IPS-18c (cell line): ENCODE results near the gene UHRF2.
"Not testable (repeated sequence)": the region's sequence is repeated elsewhere in the genome, so short reads cannot be mapped to it uniquely, and the experiment has no call there.

Source experiments
- H3K4me3 ChIP-seq: 2 replicates; pipeline ENCODE4 v1.7.0; 2013; ENCODE audit warnings: low read depth, mild to moderate bottlenecking, low read length, moderate library complexity; ENCODE audit not compliant: insufficient read depth
- H3K9me3 ChIP-seq: one replicate; pipeline ENCODE4 v1.6.1; 2013; ENCODE audit warnings: mild to moderate bottlenecking, low read length, moderate library complexity; ENCODE audit not compliant: control insufficient read depth, insufficient read depth

UHRF2 gene

DNA sequence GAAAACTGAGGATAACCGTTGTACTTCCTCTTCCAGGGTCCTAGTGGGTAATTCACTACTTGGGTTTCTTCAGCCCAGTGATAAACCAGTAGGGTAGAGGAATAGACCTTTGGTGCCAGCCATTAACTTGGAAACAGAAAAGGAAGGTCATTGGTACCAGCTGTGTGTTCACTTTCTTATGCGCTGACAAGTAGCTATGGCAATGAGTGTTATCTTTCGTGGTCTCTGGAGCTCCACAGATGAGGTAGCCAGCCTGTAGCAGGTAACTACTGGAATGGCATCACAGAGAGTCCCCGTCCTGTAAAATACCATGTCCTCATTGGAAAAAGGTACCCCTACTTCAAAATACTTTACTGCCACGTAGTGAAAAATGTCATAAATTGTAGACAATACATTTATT is 2.3 kb downstream of the UHRF2 start:
- H3K4me3 ChIP-seq: no peak overlapping the region; the same call in 1 of the 2 replicates

DNA sequence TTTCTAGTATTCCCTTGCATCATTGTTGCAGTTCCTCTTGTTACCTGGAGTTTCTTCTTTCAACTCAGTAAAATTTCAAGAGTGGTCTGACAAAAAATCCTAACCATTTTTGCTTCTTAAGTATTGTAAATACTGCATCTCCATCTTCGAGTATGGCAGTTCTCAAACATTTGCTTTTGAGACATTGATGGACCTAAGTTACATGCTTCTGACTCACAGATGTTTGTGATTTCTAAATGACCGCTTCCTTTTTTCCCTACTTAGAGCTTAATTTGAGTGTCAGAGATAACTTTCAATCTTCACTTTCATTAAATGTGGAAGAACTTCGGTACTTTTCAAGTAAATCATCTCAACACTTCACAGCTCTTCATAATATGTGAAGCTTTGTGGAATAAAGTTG is 4.2 kb downstream of the UHRF2 start:
- Histone ChIP-seq H3K4me3 (no peak overlapping the region), H3K9me3 (no peaks in the 10 kb centered on the region)

More for the DNA sequence above, 2.3 kb downstream of the UHRF2 start:
- no peaks in the 10 kb centered on the region for H3K9me3 ChIP-seq

DNA sequence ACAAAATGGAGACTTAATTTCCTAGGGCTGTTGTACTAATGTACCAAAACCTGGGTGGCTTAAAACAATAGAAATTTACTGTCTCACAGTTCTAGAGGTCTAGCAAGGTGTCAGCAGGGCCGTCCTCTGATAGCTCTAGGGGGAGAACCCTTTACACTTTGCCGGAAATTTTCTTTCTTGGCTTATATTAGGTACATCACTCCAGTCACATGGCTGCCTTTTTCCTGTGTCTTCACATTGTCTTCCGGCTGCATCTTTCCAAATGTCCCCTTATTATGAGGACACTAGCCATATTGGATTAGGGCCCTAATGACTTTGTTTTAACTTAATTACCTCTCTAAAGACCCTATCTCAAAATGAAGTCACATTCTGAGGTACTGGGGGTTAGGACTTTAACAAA is 5.8 kb downstream of the UHRF2 start:
- H3K4me3 ChIP-seq: no peak overlapping the region
- H3K9me3 ChIP-seq: no peaks in the 10 kb centered on the region

DNA sequence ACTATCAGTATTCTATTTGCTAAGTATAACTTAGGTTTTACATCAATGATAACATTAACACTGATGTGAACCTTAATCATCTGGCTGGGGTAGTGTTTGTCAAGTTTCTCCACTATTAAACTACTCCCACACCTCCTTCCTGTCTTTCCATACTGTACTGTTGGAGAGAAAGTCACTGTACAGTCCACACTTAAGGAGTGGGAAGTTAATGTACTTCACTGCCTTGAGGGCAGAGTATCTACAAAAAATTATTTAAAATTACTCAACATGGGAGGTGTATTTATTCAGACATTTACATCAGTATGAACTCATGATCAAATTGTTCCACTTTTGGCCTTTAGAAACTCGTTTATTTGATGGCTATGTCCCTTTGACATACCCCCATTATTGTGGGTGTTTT is 11.9 kb downstream of the UHRF2 start:
- no peaks in the 10 kb centered on the region for H3K9me3 ChIP-seq
- no peak overlapping the region for H3K4me3 ChIP-seq

DNA sequence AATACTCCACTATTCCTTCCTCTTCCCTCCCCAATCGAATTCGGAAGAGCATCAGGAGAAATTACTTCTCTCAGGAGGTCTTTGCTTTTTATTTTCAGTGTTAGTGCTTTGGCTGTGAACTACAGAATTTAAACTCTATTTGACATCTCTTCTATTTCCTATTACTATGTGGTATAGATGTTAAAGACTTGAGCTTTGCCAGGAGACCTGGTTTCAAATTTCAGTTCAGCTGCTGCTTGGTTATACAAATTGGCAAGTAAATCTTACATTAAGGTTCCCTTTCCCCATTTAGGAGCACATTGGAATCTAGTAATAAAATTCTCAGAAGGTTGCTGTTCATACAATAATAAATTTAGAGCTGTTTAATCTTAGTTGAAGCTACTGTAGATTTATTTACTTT is 13.1 kb downstream of the UHRF2 start:
- H3K9me3 ChIP-seq: no peaks in the 10 kb centered on the region
- H3K4me3 ChIP-seq: no peak overlapping the region

DNA sequence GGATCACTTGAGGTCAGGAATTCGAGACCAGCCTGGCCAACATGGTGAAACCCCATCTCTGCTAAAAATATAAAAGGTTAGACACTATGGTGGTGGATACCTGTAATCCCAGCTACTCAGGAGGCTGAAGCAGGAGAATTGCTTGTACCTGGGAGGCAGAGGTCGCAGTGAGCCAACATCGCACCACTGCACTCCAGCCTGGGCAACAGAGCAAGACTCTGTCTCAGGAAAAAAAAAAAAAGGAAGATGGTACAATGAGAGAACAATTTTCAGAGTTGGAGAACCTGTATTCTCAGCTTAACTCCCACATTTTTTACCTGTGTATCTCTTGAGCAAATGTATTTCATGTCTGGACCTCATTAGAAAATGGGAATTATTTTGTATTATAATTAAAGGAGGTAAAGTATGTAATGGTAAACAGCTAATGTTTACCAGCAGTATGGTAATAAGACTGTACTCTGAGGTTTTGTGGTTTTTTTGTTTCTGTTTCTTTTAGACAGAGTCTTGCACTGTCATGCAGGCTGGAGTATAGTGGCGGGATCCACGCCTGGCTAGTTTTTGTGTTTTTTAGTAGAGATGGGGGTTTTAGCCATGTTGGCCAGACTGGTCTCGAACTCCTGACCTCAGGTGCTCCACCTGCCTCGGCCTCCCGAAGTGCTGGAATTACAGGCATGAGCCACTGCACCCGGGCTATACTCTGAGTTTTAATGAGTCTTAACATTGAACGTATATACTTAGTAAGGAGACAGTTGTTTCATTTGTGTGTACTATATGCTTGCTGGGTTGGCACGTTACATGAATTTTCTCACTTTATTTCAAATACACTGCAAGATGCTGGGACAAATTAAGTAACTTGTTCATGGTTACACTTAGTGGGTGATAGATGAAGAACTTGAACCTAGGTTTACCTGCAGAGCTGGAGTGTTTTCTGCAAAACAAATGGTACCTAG is 16.2 kb downstream of the UHRF2 start:
- H3K9me3 ChIP-seq: no peaks in the 10 kb centered on the region
- no peak overlapping the region for H3K4me3 ChIP-seq

DNA sequence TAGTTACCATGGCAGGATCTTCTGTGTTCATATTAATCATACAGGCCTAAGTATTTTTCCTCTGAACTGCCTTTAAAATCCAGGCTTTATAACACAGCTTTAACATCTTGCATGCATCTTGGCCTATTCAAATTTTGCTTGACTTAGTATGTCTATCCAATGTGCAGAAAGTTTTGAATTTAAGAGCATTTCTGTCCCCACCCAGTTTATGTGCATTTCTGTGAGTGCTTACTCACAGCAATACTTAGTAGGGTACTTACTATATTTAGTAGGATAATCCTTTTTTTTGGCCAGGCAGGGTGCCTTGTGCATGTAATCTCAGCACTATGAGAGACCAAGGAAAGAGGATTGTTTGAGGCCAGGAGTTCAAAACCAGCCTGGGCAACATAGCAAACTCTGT is 18.0 kb downstream of the UHRF2 start:
- Histone ChIP-seq H3K4me3 (no peak overlapping the region), H3K9me3 (no peaks in the 10 kb centered on the region)

DNA sequence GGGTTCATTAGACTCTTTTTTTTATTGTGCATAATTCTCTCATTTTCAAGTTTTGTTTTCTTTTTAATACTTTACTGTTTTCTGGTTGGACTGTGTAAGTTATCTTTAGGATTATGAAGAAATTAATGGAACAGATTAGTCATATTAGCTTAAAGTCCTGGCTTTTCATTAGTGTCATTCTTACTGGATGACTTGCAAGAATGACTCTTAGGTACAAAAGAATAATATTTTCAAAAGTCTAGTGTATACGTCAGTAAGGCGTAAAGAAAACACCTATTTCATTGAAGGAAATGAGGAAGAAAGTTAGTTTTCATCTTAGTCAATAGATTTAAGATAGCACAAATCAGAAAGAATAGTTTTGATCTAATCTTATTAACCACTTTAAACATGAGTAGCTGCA is 20.4 kb downstream of the UHRF2 start:
- no peak overlapping the region for H3K4me3 ChIP-seq
- H3K9me3 ChIP-seq: no peaks in the 10 kb centered on the region

DNA sequence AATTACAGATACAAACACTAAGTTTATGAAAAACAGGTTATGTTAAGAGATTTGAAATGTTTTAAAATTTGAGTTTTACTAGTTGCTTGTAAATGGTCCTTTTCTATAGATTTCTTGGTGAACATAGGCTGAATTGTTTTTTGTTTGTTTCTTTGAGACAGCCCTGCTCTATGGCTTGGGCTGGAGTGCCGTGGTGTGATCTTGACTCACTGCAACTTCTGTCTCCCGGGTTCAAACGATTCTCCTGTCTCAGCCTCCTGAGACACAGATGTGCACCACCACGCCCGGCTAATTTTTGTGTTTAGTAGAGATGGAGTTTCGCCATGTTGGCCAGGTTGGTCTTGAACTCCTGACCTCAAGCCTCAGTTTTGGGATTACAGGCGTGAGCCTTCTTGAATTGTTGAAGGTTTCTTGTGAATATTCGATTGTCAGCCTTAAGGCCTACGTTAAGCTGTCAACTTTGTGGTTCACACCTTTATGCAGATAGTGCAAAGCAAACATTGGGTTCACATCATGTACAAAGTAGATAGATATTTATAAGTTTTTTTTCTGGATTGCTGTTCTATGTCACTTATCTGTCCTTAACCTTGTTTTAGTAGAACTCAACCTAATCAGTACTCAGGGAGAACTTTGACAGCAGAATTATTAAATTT is 26.2 kb downstream of the UHRF2 start:
- no peak overlapping the region for H3K4me3 ChIP-seq
- H3K9me3 ChIP-seq: no peaks in the 10 kb centered on the region

DNA sequence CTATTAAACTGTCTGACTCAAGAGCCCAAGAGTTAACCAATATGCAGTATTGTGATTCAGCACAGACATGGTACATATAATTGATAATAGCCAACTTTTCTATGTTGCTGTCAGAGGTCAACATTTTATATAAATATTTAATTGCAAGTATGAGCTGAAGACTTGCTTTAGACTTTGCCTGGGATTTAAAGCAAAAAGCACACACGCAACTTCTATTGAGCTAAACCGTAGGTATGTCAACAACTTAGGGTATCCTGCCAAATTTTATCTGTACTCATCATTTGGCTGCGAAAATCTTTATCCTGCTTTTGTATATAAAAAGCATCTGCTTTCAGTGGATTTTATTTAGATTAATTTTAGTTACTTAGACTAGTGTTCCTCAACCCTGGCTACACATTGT is 27.4 kb downstream of the UHRF2 start:
- Histone ChIP-seq H3K9me3 (no peaks in the 10 kb centered on the region), H3K4me3 (no peak overlapping the region)

DNA sequence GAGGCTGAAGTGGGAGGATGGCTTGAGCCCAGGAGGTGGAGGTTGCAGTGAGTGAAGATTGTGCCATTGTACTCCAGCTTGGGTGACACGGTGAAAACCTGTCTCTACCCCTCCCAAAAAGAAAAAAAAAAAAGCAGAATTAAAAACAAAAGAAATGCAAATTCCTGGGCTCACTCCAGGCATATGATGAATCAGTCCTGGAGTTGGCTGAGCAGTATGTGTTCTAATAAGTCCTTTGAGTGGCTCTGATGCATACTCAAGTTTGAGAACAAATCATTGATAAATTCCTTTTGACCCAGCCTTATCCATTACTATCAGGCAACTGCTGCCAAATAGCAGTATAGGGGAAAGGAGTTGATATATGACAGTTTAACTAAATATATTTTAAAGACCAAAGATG is 28.3 kb downstream of the UHRF2 start:
- no peak overlapping the region for H3K4me3 ChIP-seq
- H3K9me3 ChIP-seq: no peaks in the 10 kb centered on the region

DNA sequence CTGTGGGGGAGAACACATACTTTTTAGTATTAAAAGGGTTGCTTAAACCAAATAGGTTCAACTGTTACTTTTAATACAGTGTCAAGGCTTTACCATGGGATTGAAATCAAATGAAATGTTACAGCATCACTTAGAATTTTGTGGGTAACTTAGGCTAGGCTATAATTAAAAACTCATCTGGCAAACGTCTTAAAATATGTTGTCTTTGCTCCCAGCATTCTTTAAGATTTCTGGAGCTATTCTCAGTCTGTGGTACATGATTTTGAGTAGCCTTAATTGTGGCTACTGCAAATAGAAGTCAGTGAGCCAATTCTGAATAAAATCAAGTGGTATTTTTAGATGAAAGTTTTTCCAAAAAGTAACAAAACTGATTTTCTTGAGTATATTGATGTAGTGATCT is 30.7 kb downstream of the UHRF2 start:
- H3K4me3 ChIP-seq: no peak overlapping the region
- no peaks in the 10 kb centered on the region for H3K9me3 ChIP-seq

DNA sequence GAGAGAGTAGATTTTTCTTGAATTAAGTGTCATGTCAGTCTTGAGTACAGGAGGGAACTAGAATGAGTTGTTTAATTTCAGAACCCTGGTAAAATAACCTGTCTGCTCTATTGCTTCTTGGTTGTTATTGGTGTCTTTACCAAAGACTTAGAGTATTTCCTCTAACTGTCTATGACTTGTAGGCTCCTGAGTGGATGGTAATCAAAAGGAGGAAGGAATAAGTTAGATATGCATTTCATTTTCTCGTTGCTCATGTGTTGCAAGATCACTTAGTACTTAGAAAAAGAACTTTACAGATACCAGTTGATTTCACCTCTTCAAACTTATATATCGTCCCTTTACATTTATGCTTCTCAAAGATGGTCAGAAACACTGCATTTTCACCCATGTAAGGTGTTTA is 31.1 kb downstream of the UHRF2 start:
- Histone ChIP-seq H3K4me3 (no peak overlapping the region), H3K9me3 (no peaks in the 10 kb centered on the region)

DNA sequence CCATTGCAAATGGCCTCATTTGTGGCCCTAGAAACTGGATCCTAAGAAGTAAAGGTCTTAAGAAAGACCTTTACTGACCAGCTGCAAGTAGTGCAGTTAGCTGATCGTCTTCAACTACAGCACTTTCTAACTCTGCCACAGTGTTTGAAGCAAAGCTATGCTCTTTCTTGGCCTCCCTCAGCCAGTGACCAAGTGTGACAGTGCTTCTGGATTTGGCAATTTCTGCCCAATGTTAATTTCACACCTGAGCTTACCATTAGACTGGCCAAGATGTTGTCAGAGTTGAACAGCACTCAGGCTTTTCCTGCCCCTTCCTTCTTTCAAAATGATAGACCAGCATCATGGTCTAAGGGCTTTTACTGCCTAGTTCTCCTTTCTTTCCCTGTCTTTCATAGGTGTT is 36.1 kb downstream of the UHRF2 start:
- Histone ChIP-seq H3K4me3 (no peak overlapping the region), H3K9me3 (no peaks in the 10 kb centered on the region)

DNA sequence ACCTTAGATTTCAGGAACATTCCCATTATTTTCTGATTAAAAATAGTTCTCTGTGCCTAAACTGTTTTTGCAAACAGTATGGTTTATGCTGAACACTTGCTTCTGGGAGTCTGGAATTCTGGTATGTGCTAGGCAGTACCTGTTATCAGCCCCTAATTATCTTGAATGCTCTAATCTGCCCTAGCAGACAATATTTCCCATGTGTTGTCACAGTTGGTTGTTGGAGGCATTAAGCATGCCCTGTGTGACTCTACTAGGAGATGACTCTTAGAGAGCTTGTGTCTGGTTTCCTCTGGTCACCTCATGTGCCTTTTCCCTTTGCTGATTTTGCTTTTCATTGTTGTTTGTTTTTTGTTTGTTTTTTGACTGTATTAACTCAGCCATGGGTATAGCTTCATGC is 36.6 kb downstream of the UHRF2 start:
- Histone ChIP-seq H3K4me3 (no peak overlapping the region), H3K9me3 (no peaks in the 10 kb centered on the region)

DNA sequence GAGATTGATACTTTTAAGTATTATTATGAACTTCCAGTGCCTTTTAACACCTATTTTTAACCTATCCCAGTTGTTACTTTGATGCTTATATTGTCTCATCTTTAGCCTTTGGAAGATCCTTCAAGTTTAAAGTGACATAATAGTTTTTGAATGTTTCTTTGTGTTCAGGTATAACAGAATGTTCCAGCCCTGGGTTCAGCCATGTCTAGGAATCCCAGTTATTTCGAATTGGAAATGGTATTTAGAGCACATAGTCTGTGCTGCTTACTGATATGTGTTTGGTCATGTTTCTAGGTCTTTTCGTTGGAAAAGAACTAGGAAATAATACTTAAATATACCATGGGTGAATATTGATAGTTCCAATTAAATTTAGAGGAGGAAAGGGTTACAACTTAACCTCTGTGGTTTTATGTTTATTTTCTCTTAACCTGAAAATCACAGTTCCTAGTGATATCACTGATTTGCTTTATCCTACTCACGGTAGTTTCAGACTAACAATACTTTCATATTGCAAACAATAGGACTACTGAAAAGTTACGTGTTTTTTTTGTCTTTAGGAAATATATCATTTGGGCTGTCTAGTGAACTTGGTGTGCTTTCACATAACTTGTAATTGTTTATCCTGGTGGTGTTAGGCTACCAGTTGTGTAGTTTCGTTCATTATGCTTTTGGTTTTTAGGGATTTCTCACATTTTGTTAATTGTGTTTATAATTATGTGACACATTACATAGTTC is 37.8 kb downstream of the UHRF2 start:
- H3K9me3 ChIP-seq: no peaks in the 10 kb centered on the region
- H3K4me3 ChIP-seq: no peak overlapping the region

DNA sequence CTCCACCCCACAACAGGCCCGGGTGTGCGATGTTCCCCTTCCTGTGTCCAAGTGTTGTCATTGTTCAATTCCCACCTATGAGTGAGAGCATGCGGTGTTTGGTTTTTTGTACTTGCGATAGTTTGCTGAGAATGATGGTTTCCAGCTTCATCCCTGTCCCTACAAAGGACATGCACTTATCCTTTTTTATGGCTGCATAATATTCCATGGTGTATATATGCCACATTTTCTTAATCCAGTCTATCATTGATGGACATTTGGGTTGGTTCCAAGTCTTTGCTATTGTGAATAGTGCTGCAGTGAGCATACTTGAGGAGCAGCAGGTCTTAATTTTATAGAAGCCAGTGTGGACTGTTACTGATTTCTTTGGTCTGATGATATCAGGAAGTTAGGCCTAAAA is 42.3 kb downstream of the UHRF2 start:
- H3K9me3 ChIP-seq, H3K4me3 ChIP-seq: not testable (repeated sequence)

DNA sequence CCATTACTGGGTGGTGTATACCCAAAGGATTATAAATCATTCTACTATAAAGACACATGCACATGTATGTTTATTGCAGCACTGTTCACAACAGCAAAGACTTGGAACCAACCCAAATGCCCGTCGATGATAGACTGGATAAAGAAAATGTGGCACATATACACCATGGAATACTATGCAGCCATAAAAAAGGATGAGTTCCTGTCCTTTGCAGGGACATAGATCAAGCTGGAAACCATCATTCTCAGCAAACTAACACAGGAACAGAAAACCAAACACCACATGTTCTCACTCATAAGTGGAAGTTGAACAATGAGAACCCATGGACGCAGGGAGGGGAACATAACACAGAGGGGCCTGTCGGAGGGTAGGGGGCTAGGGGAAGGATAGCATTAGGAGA is 45.7 kb downstream of the UHRF2 start:
- not testable (repeated sequence) for H3K4me3 ChIP-seq

More for the DNA sequence above, 45.7 kb downstream of the UHRF2 start:
- not testable (repeated sequence) for H3K9me3 ChIP-seq
